Neural progenitor cell (in vitro differentiated cells): ENCODE measurements around the gene OR6B1.

Experiments
- EZH2 ChIP-seq: fragments of 200-600 bp; sonication (generic); IDR thresholded peaks from 2 replicates; pipeline ENCODE4 v1.6.1; 2017; ENCODE audit warnings: antibody characterized with exemption, mild to moderate bottlenecking, moderate library complexity
- EZH2phosphoT487 ChIP-seq: fragments of 200-600 bp; sonication (generic); IDR thresholded peaks from 2 replicates; pipeline ENCODE4 v1.6.1; 2017; ENCODE audit warnings: antibody characterized with exemption
- TF ChIP-seq, protein P1 (sequence below): fragments of 200-600 bp; sonication (generic); IDR thresholded peaks from 2 replicates; pipeline ENCODE4 v1.5.1; 2017; ENCODE audit warnings: antibody characterized with exemption, mild to moderate bottlenecking

GRCh38 chr7:143954544-143954943, 45.6 kb upstream of the OR6B1 start, which contains the start of gene OR2F1:
- TF ChIP-seq, protein P1, sequence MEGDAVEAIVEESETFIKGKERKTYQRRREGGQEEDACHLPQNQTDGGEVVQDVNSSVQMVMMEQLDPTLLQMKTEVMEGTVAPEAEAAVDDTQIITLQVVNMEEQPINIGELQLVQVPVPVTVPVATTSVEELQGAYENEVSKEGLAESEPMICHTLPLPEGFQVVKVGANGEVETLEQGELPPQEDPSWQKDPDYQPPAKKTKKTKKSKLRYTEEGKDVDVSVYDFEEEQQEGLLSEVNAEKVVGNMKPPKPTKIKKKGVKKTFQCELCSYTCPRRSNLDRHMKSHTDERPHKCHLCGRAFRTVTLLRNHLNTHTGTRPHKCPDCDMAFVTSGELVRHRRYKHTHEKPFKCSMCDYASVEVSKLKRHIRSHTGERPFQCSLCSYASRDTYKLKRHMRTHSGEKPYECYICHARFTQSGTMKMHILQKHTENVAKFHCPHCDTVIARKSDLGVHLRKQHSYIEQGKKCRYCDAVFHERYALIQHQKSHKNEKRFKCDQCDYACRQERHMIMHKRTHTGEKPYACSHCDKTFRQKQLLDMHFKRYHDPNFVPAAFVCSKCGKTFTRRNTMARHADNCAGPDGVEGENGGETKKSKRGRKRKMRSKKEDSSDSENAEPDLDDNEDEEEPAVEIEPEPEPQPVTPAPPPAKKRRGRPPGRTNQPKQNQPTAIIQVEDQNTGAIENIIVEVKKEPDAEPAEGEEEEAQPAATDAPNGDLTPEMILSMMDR = no peak
- no peak for TF ChIP-seq EZH2
- no peak for TF ChIP-seq EZH2phosphoT487
